GM19238 (cell line): ENCODE measurements around the gene KCNIP1.

Source experiments
- DNase-seq: peaks from one replicate; pipeline ENCODE4 v3.0.0; 2011; ENCODE audit warnings: low spot score; ENCODE audit not compliant: insufficient read length

The KCNIP1 gene

DNA sequence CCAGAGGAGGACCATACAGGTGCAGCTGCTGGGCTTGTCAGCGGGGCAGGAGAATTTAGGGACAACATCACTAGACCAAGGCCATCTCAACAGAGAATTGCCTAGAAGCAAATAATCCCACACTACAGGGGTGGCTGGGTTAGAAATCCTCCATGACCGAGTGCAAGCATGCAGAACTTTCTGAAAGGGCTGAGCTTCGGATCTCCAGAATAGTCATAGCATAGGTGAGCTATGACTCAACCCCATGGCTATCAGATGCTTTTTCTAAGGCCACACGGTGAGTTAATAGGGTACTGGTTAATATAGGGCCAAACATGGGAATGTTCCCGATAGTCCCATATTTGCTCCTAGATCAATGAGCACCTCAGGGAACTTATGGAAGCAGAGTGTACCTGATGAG lies 4.2 kb downstream of the KCNIP1 start:
- DNase-seq, result no peak

- no peak for DNase-seq
Measured at GRCh38 chr5:170508660-170509347, 5.0 kb downstream of the KCNIP1 start.

- no peak for DNase-seq
Measured at GRCh38 chr5:170509348-170509660, 5.5 kb downstream of the KCNIP1 start.

DNA sequence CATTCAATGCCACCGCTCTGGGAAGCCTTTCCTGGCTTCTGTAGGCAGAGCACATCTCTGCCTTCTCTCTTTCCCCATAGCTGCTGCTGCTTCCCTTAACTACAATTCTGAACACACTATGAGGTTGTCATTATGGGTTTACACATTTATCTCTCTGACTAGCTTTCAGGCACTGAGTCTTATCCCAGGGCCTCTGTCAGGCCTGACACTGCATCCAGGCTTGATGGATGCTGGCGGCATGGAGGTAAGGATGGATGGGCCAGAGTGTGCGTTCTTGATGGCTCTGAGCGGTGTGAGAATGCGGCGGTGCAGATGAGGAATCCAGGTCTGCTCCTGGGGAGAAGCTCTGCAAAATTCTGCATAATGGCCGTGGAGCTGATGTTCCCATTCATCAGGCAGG lies 6.3 kb downstream of the KCNIP1 start:
- DNase-seq, result no peak

DNA sequence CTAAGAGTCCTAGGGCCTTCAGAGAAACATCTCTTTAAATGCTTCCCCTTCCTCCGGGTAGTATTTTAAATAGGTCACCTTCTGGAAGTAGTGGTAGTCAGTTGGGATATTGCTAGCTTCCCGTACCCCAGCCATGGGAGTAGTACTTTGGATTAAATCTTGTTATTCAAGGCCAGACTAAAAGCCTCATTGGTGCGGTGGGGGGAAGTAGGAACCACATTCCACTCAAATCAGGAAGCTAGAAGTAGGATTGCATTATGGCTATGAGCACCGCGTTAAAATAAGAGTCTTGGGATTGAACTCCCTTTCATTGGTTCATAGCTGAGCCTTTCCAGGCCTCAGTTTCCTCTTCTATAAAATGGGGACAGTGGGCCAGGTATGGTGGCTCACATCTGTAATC lies 6.7 kb downstream of the KCNIP1 start:
- no peak for DNase-seq

DNA sequence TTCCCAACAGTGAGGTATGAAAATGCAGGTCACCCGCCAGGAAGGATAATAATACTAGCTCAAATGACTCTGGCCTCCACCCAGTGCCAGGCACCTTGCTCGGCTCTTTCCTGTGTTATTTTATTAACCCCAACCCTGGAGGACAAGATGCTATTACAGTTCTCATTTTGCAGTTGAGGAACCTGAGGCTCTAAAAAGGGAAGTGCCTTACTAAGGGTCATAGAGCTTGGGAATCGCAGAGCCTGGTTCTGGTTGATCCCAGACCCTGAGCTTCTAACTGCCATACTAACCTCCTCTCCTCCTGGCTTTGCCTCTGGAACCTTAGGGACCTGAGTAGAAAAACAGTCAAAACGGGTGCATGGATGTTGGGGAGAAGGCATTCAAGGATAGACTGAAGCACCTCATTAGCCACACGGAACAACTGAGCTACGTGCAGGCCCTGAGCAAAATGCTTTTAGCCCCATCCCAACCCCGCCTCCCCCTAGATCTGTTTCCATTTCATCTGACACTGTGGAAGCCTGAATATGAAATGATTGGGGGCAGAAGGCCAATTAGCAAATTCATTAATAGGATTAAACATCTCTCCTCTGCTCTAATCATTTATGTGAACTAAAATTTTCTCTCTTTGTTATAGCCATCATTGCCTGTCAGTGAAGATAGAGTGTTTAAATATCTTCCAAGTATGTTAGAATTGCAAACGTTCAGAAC lies 7.9 kb downstream of the KCNIP1 start:
- DNase-seq, result no peak

- DNase-seq, result no peak
Measured at GRCh38 chr5:170513856-170514525, 10.2 kb downstream of the KCNIP1 start.

DNA sequence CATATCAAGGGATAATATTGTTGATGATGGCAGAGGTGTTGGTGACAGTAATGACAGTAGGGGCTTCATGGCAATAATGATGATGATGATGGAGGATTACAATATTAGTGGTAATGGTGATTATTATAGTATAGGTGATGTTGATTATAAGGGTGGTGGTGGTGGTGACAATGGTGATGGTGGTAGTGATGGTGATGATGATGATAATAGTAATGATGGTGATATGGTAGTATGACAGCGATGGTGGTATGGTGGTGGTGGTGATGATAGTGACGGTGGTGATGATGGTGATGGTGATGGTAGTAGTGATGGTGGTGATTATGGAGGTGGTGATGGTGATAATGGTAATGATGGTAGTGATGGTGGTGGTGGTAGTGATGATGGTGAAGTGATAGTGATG lies 13.6 kb downstream of the KCNIP1 start:
- DNase-seq, result no peak

- no peak for DNase-seq
Measured at GRCh38 chr5:170518277-170518676, 14.5 kb downstream of the KCNIP1 start.

- DNase-seq, result no peak
Measured at GRCh38 chr5:170519549-170519948, 15.7 kb downstream of the KCNIP1 start.

DNA sequence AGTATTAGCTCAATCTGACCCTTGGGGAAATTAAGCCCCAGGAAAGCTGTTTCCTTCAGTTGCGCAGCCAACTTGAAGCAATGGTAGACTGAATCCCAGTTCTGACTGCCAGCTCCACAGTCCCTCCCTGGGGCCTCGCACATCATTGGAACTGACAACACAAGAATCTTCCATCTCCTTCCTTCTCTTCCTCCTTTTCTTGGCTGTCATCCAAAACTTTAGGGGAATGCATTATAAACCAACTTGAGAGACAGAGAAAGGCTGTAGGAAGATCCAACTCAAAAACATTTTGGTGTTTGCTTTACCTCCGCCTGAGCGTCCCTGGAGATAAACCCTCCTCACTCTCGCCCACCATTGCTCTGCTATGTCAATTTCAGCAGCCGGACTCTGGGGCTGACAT lies 16.6 kb downstream of the KCNIP1 start:
- no peak for DNase-seq

DNA sequence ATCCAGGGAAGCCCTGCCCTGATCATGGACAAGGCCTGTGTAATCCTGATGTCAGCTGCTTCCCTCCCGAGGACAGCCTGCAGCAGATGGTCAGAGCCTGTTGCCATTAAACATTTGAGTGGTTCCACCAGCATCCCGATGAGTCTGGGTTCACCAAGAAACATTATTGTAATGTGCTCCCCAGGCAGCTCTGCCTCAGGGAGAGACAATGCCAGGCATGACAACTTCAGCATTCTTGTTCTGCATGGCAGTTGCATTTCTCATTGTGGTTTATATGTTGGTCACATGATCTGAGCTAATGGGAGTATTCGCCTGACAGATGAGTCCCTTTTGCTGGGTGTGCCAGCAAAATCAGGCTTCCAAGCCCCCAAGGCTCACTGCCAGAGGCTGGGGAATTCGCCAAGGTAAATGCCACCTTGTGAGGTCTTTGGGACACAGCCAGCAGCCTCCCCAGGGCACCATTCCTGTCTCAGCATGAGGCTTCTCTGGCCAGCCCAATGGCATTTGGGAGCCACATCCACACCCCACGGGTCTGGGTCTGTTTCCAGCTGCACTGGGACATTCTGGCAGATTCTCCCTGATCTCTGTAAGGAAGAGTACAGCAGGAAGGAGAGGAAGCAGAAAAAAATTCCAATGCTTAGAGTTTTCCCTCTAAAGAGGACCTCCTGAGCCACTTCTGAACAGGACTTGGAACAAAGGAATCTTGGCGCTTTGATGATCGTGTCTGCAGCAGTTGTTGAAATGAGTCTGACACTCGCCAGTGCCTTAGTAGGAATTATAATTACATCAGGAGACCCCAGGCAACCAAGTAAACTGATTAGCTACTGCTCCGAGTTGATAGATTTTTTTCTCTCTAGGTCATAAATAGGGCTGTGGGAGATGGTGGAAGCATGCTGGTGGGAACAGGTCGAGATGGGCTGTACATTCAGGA lies 18.7 kb downstream of the KCNIP1 start:
- no peak for DNase-seq

GRCh38 chr5:170523142-170523551 lies 19.3 kb downstream of the KCNIP1 start:
- no peak for DNase-seq

- DNase-seq, result no peak
Measured at GRCh38 chr5:170523830-170524229, 20.0 kb downstream of the KCNIP1 start.

DNA sequence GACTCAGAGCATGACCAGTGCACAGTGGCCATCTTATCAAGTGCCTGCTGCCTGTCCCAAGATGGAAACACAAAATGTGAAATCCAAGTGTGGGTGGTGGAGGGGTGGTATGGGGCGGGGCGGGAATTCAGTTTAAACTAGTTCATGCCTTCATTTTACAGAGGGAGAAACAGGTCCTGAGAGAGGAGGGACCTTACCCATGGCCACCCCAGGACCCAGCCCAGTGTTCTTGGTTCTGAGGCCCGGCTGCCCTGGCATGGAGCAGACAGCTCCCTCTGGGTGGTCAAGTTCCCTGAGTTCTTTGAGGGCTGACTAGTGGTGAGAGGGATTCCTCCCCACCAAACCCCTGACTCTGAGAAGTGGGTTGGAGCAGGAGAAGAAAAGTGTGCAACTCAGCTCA lies 20.8 kb downstream of the KCNIP1 start:
- DNase-seq, result no peak

- DNase-seq, result no peak
Measured at GRCh38 chr5:170525470-170526211, 21.8 kb downstream of the KCNIP1 start.

- no peak for DNase-seq
Measured at GRCh38 chr5:170527991-170528390, 24.2 kb downstream of the KCNIP1 start.

DNA sequence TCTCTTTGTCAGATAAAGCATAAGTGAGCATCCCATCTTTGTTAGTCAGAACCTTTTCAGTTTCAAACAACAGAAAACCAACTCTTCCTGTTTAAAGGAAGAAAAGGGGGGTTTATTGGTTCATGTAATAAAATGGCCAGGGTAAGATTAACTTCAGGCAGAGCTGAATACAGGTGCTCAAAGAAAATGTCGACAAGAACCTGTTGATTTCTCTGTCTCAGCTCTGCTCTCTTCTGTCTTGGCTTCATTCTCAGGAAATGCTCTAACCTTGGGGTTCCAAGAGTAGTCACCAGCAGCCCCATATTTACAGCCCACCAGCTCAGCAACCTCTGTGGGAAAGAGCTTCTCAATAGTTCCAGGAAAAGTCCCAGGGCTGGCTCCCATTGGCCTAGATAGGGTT lies 25.2 kb downstream of the KCNIP1 start:
- no peak for DNase-seq

DNA sequence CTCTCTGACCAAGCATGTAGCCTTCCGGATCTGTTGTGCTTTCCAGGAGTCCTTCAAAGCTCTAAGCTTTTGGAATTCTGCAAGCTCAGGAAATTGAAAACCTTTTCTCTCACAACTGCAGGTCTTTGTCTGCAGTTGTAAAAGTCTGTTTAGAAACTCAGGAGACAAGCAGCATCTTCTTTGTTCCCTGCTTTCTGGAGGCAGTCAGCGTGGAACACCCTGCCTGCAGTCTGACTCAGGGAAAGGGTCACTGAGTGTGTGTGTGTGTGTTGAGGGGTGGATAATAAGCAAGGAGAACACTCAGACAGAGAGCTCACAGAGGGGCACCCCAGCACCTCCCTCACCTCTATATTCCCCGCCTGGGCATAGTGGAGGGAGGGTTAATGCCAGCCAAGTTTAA lies 29.1 kb downstream of the KCNIP1 start:
- no peak for DNase-seq

GRCh38 chr5:170533383-170533782 lies 29.6 kb downstream of the KCNIP1 start:
- DNase-seq, result no peak

DNA sequence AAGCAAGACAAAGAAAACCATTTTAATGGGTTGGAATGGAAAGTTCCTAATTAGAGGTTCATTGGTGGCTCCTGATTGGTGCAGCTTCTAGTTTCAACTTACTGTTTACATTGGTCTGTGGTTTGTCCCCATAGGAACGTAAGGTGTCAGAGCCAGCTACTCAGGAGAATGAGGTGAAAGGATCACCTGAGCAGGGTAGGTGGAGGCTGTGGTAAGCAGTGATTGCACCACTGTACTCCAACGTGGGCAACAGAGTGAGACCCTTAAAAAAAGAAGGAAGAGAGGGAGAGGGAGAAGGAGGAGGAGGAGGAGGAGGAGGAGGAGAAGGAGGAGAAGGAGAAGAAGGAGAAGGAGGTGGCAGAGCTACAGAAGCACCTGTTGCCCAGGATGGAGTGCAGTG lies 30.4 kb downstream of the KCNIP1 start:
- DNase-seq, result no peak
